HCT116 (cell line): ENCODE data around the gene MDFI. TPM values are rescaled to one million over a fixed set of nuclear protein-coding genes. Genes with fewer than 3 reads are reported as not detected.

Experiments
- ATAC-seq: fragments of 200-7000 bp; cut with Tn5 transposase; 2 replicates; pipeline ENCODE4 v1.9.1; 2020; ENCODE audit warnings: mild to moderate bottlenecking, moderate library complexity
- BruUV-seq: library from RNA; stranded (reverse); fragments of 400-500 nt; replicated peaks from 2 replicates; lab custom pipeline; 2021; lab: Mats Ljungman, UMichigan
- CTCF ChIA-PET: fragments of 300-600 bp; sonication (Branson Sonifier 250); formaldehyde crosslinking; loops from one replicate; lab custom pipeline; 2021; ENCODE audit warnings: antibody characterized with exemption; lab: Charles Lee
- POLR2A ChIA-PET: fragments of 300-600, 350-600 bp; sonication (Branson Sonifier 250); formaldehyde crosslinking; loops from one replicate; lab custom pipeline; 2021; ENCODE audit warnings: antibody characterized with exemption; lab: Charles Lee
- RAD21 ChIA-PET, 2 experiments: fragments of 300-600 bp; sonication (Branson Sonifier 250); formaldehyde crosslinking; loops; one replicate each; lab custom pipeline; 2023; ENCODE audit warnings: low total read pairs in 2 of 2; ENCODE audit not compliant: uncharacterized antibody in 2 of 2, unreplicated experiment in 2 of 2, low non-redundant PET in 1 of 2; lab: Charles Lee
- DNase-seq: peaks from one replicate; pipeline ENCODE4 v3.0.0-alpha.2; 2010; ENCODE audit warnings: low read depth, low spot score
- H2AFZ ChIP-seq: fragments of 200-600 bp; shearing (Covaris generic), sonication (generic); 2 replicates; pipeline ENCODE4 v1.6.1; 2017; ENCODE audit warnings: low read depth, mixed run types, mixed read lengths, antibody characterized with exemption, low read length; ENCODE audit not compliant: poor library complexity, severe bottlenecking
- H3K27ac ChIP-seq: 2 replicates; pipeline ENCODE4 v1.5.1; 2012; ENCODE audit warnings: low read depth, low read length
- H3K27me3 ChIP-seq: fragments of 200-600 bp; sonication (generic); 2 replicates; pipeline ENCODE4 v1.6.1; 2016; ENCODE audit warnings: mixed run types, low read length, mixed read lengths; ENCODE audit not compliant: insufficient read depth
- H3K36me3 ChIP-seq, 2 experiments: fragments of 200-500 bp in 1 of 2; fragments of 200-600 bp in 1 of 2; sonication (Bioruptor generic) in 1 of 2; sonication (generic) in 1 of 2; 2 replicates each; pipeline versions ENCODE4 v1.5.1 to v1.6.1; 2014 to 2016; ENCODE audit warnings: low read length in 2 of 2, inconsistent platforms in 1 of 2, mixed read lengths in 1 of 2, mixed run types in 1 of 2; ENCODE audit not compliant: insufficient read depth in 2 of 2, control insufficient read depth in 1 of 2
- H3K4me1 ChIP-seq, 2 experiments: fragments of 200-600 bp in 1 of 2; sonication (generic) in 1 of 2; 2 replicates each; pipeline versions ENCODE4 v1.5.1 to v1.6.1; 2012 to 2017; ENCODE audit warnings: low read length in 2 of 2, inconsistent platforms in 1 of 2, mild to moderate bottlenecking in 1 of 2, mixed read lengths in 1 of 2, mixed run types in 1 of 2, moderate library complexity in 1 of 2; ENCODE audit not compliant: insufficient read depth in 2 of 2, control insufficient read depth in 1 of 2
- H3K4me2 ChIP-seq: fragments of 200-600 bp; sonication (generic); 2 replicates; pipeline ENCODE4 v1.6.1; 2017; ENCODE audit warnings: mixed run types, low read length, mixed read lengths
- H3K4me3 ChIP-seq, 2 experiments: fragments of 200-600 bp in 1 of 2; sonication (generic) in 1 of 2; replicated peaks in 1 of 2; 2 replicates each; pipeline ENCODE4 v1.5.1; 2011 to 2016; ENCODE audit warnings: low read length in 2 of 2, control low read depth in 1 of 2, low read depth in 1 of 2, mild to moderate bottlenecking in 1 of 2, mixed read lengths in 1 of 2, mixed run types in 1 of 2
- H3K79me2 ChIP-seq: fragments of 200-600 bp; sonication (generic); 2 replicates; pipeline ENCODE4 v1.6.1; 2017; ENCODE audit warnings: mild to moderate bottlenecking, mixed run types, low read length, moderate library complexity, mixed read lengths; ENCODE audit not compliant: insufficient read depth
- H3K9ac ChIP-seq: fragments of 200-600 bp; sonication (generic); 2 replicates; pipeline ENCODE4 v1.6.1; 2016; ENCODE audit warnings: low read length, mixed read lengths
- H3K9me2 ChIP-seq: fragments of 200-600 bp; sonication (generic), shearing (Covaris generic); 2 replicates; pipeline ENCODE4 v1.6.1; 2017; ENCODE audit warnings: mixed run types, mild to moderate bottlenecking, moderate library complexity; ENCODE audit not compliant: insufficient read depth
- H3K9me3 ChIP-seq, 2 experiments: fragments of 200-500 bp in 1 of 2; fragments of 200-600 bp in 1 of 2; sonication (Bioruptor generic) in 1 of 2; sonication (generic) in 1 of 2; 2 replicates each; pipeline ENCODE4 v1.6.1; 2014 to 2017; ENCODE audit warnings: low read length in 2 of 2, mixed read lengths in 2 of 2, inconsistent platforms in 1 of 2, low read depth in 1 of 2, mild to moderate bottlenecking in 1 of 2, mixed run types in 1 of 2, moderate library complexity in 1 of 2; ENCODE audit not compliant: control insufficient read depth in 1 of 2, insufficient read depth in 1 of 2
- H4K20me1 ChIP-seq: fragments of 200-600 bp; sonication (generic), shearing (Covaris generic); 2 replicates; pipeline ENCODE4 v1.6.1; 2017; ENCODE audit warnings: mixed run types, mild to moderate bottlenecking, moderate library complexity; ENCODE audit not compliant: insufficient read depth
- CBX3 ChIP-seq: IDR thresholded peaks from 2 replicates; pipeline ENCODE4 v1.6.1; 2012; ENCODE audit warnings: low read depth
- ELF1 ChIP-seq: IDR thresholded peaks from 2 replicates; pipeline ENCODE4 v1.6.1; 2012; ENCODE audit warnings: low read depth, borderline replicate concordance
- JUND ChIP-seq: IDR thresholded peaks from 2 replicates; pipeline ENCODE4 v1.6.1; 2012
- POLR2A ChIP-seq: IDR thresholded peaks from 2 replicates; pipeline ENCODE4 v1.7.0; 2011; ENCODE audit warnings: borderline replicate concordance; ENCODE audit not compliant: insufficient read depth, insufficient read length; ENCODE audit errors: extremely low read depth
- POLR2AphosphoS5 ChIP-seq: IDR thresholded peaks from 2 replicates; pipeline ENCODE4 v1.6.1; 2011; ENCODE audit warnings: mild to moderate bottlenecking, low read depth, low read length, moderate library complexity
- REST ChIP-seq: IDR thresholded peaks from 2 replicates; pipeline ENCODE4 v1.6.1; 2012; ENCODE audit warnings: low read depth
- SP1 ChIP-seq: IDR thresholded peaks from 2 replicates; pipeline ENCODE4 v1.6.1; 2012; ENCODE audit warnings: low read depth
- ZNF274 ChIP-seq: fragments of 200-500 bp; sonication (Bioruptor generic); IDR thresholded peaks from 2 replicates; pipeline ENCODE4 v1.6.1; 2014; ENCODE audit warnings: mild to moderate bottlenecking, low read depth, low read length, inconsistent platforms
- intact Hi-C: fragments of 100-400 bp; cut with micrococcal nuclease; formaldehyde crosslinking; loops from 2 replicates; pipeline ENCODE4 v1.10.0; 2022
- total RNA-seq: library from RNA; stranded (reverse); gene quantifications from one replicate; pipeline ENCODE4 v1.2.1, GENCODE V29; 2021; ENCODE audit not compliant: unreplicated experiment
- TF ChIP-seq, protein P1 (sequence below): IDR thresholded peaks from 2 replicates; pipeline ENCODE4 v1.6.1; 2012

The MDFI gene
- total RNA-seq, 1 experiment from 2014 or later, result 35.5 TPM

DNA sequence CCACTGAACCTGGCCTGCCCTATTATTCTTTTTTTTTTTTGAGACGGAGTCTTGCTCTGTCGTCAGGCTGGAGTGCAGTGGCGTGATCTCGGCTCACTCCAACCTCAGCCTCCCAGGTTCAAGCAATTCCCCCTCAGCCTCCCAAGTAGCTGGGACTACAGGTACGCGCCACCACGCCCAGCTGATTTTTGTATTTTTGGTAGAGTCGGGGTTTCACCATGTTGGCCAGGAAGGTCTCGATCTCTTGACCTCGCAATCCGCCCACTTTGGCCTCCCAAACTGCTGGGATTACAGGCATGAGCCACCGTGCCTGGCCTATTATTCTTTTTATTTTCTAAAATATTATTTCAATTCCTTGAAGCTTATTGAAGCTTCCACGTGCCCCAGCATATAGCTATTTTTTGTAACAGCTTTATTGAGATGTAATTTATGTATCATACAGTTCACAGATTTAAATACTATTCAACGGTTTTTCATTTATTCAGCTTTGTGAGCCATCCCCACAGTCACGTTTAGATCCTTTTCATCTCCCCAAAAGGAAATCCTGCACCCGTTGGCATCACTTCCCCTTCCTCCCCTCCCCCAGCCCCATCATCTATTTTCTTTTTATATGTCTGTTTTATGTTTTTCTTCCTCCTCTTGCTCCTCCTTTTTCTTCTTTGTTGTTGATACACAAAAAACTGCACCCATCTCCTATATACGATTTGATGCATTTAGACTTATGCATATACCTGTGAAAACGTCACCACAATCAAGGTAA lies 13.5 kb upstream of the MDFI start:
- Histone ChIP-seq H2AFZ (no peak overlapping the region), H3K4me2 (no peak overlapping the region), H3K27me3 (no peaks in the 10 kb centered on the region), H3K9me2 (no peaks in the 10 kb centered on the region), H3K4me1 (peaks cover 0 to 9% of the 10 kb centered on the region in 2 experiments; a peak in 2 of 4 replicates), H4K20me1 (no peaks in the 10 kb centered on the region), H3K79me2 (no peaks in the 10 kb centered on the region), H3K27ac (no peak overlapping the region), H3K4me3 (no peak overlapping the region), H3K36me3 (no peaks in the 10 kb centered on the region), H3K9me3 (0 out of 4 replicates have a peak, but pooled peaks cover 0 to 4% of the 10 kb centered on the region in 2 experiments), H3K9ac (no peak overlapping the region)
- CTCF ChIA-PET, result no interaction called here
- BruUV-seq, result no TSS peak
- RAD21 ChIA-PET, result no interaction called here
- DNase-seq (no peak), ATAC-seq (no peak)
- POLR2A ChIA-PET, result no interaction called here
- intact Hi-C loops, result no loop called here
- TF ChIP-seq CBX3 (no peak), SP1 (no peak), REST (no peak), JUND (no peak), ZNF274 (no peak), POLR2AphosphoS5 (no peak), ELF1 (no peak), POLR2A (no peak)
- TF ChIP-seq, protein P1, sequence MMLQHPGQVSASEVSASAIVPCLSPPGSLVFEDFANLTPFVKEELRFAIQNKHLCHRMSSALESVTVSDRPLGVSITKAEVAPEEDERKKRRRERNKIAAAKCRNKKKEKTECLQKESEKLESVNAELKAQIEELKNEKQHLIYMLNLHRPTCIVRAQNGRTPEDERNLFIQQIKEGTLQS, result no peak
